NCI-H187 treated with DMSO at 0.1 percent for 48 hours (cell line): ENCODE results near the gene AKT3.
"Not testable (repeated sequence)": the region's sequence is repeated elsewhere in the genome, so short reads cannot be mapped to it uniquely, and the experiment has no call there.

ENCODE experiments used
- DNase-seq: peaks from one replicate; lab custom pipeline; 2025; lab: John Stamatoyannopoulos, UW

AKT3 gene

GRCh38 chr1:243842161-243842560 lies 7.9 kb downstream of the AKT3 start:
- DNase-seq, result no peak

DNA sequence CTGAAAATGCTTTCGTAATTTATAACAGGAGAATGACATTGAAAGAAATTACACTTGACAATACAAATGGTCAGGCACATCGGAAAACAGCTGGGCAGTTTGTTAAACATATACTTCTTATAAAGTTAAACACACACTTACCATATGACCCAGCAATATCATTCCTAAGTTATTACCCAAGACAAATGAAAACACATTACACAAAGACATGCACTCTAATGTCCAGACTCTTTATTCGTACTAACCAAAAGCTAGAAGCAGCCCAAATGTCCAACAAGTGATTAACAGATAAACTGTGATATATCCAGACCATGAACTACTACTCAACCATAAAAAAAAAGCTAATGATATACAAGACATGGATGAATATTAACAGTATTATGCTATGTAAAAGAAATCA lies 8.5 kb downstream of the AKT3 start:
- DNase-seq, result no peak

DNA sequence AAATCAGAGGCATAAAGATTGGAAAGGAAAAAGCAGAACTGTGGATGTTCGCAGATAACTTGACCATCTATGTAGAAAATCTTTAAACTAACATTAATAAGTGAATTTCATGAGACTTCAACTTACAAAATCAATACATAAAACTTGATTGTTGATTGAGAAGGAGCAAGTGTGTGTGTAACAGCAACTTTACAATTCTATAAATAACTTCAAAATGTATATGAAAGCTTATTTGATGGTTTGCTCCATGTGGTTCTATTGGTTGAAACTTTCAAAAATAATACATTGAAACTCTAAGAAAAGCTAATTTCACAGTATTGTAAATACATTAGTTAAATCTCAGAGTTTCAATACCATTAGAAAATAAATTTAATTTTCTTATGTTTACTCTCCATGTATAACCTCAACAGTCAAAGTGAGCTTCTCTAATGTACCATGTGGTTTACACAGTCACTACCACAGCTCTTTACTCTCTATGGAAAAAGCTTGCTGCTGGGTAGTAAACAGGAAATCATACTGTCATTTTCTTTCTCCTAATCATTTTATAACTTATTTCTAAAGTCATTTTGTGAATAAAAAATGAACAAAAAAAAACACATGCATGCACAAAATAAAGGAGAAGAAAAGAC lies 12.0 kb downstream of the AKT3 start:
- DNase-seq, result no peak

GRCh38 chr1:243834130-243834529 lies 15.9 kb downstream of the AKT3 start:
- DNase-seq, result no peak

- no peak for DNase-seq
Observed at GRCh38 chr1:243831463-243831862, 18.6 kb downstream of the AKT3 start.

DNA sequence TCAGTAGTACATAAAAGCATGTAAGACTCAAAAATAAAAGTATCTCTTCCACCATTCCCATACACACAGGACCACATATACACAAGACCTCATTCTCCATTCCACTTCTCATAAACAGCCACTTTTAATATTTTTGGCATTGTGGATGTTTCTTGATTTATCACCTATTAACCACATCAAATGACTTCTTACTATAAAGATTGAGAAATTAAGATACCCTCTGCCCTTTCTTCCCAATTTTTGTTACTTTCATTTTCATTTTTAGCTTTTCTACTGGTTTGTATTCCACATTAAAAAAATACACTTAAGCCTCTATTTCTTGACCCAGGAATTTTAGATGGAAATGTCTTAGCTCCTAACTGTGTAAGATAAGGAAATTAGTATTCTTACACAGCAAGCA lies 22.8 kb downstream of the AKT3 start:
- no peak for DNase-seq

DNA sequence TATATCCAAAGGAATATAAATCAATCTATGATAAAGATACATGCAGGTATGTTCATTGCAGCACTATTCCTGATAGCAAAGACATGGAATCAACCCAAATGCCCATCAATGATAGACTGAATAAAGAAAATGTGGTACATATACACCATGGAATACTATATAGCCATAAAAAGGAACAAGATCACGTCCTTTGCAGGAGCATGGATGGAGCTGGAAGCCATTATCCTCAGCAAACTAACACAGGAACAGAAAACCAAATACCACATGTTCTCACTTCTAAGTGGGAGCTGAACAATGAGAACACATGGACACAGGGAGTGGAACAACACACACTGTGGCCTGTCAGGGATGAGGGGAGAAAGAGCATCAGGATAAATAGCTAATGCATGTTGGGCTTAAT lies 25.1 kb downstream of the AKT3 start:
- DNase-seq, result not testable (repeated sequence)

- DNase-seq, result no peak
Observed at GRCh38 chr1:243821177-243821680, 28.8 kb downstream of the AKT3 start.

DNA sequence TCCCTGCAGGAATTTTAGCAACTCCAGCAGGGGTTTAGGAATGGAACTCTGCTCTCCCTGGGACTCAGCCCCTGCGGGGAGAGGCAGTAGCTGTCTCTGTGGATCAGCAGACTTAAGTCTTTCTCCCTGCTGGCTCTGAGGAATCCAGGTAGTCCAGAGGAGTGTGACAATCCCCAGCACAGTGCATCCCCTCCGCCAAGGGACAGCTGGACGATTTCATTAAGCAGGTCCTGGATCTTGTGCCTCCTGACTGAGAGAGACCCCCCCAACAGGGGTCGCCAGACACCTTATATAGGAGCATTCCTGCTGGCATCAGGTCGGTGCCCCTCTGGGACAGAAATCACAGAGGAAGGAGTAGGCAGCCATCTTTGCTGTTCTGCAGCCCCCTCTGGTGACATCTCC lies 30.6 kb downstream of the AKT3 start:
- DNase-seq, result no peak

- DNase-seq, result no peak
Observed at GRCh38 chr1:243818978-243819377, 31.1 kb downstream of the AKT3 start.

- no peak for DNase-seq
Observed at GRCh38 chr1:243814718-243815117, 35.3 kb downstream of the AKT3 start.

DNA sequence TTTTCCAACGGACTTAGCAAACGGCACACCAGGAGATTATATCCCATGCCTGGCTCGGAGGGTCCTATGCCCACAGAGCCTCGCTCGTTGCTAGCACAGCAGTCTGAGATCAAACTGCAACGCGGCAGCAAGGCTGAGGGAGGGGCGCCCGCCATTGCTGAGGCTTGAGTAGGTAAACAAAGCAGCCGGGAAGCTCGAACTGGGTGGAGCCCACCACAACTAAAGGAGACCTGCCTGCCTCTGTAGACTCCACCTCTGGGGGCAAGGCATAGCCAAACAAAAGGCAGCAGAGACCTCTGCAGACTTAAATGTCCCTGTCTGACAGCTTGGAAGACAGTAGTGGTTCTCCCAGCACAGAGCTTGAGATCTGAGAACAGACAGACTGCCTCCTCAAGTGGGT lies 42.7 kb downstream of the AKT3 start:
- DNase-seq, result not testable (repeated sequence)

GRCh38 chr1:243806310-243806709 lies 43.7 kb downstream of the AKT3 start:
- DNase-seq, result no peak

DNA sequence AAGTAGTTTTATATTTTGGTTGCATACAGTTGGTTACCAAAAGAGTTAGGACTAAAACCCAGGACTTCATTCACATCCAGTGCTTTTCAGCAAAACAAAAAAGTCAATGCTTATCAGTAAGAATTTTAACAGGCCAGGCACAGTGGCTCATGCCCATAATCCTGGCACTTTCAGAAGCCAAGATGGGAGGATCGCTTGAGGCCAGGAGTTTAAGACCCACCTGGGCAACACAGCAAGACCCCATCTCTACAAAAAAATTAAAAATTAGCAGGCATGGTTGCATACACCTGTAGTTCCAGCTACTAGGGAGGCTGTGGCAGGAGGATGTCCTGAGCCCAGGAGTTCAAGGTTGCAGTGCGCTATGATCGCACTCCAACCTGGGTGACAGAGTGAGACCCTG lies 47.3 kb downstream of the AKT3 start:
- no peak for DNase-seq

- no peak for DNase-seq
Observed at GRCh38 chr1:243801378-243801777, 48.7 kb downstream of the AKT3 start.

- DNase-seq, result no peak
Observed at GRCh38 chr1:243799908-243800307, 50.1 kb downstream of the AKT3 start.

DNA sequence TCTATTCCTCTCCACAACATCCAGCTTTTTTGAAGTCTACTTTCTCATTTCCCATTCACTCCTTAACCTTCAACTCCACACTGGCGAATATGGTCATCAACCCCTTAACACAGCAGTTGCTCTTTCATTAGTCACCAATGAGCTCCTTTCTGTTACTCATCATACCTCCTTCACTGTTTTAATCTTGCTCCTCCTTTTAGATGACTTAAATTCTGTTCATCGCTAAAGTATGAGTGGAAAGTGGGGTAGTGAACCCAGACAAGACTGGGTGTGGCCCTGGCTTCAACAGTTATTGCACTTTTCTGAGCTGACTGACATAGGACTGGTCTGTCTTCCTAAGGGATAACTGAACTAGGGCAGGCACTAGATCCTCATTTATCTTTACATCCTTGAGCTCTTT lies 51.3 kb downstream of the AKT3 start:
- no peak for DNase-seq

DNA sequence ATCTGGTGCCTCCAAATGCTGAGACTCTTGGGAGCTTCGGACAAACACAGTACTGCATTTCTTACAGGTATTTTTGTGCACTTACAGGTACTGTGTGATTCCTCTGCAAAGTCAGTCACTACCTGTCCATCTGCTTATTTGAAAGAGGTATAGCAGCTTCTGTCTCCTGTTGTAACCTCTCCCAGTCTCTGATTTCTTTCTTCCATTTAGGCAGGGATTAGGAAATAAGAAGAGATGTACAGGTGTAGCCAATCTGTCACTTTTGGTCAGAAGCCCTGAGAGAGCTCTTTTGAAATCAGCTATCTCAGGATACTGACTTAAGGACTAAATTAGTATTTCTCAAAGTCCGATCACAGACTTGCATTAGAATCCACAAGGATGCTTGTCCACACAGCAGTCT lies 54.0 kb downstream of the AKT3 start:
- DNase-seq, result no peak

GRCh38 chr1:243793298-243793697 lies 56.7 kb downstream of the AKT3 start:
- no peak for DNase-seq

GRCh38 chr1:243792891-243793290 lies 57.2 kb downstream of the AKT3 start:
- no peak for DNase-seq

- DNase-seq, result no peak
Observed at GRCh38 chr1:243792401-243792800, 57.6 kb downstream of the AKT3 start.

- DNase-seq, result no peak
Observed at GRCh38 chr1:243791586-243792267, 58.3 kb downstream of the AKT3 start.

DNA sequence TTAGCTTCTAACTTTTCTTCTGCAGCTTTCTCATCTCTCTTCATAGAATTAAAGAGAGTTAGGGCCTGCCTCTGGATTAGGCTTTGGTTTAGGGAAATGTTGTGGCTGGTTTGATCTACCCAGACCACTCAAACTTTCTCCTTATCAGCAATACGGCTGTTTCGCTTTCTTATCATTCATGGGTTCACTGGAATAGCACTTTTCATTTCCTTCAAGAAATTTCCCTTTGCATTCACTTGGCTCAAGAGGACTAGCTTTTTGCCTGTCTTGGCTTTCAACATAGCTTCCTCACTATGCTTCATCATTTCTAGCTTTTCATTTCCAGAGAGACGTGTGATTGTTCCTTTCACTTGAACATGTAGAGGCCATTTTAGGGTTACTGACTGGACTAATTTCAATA lies 59.6 kb downstream of the AKT3 start:
- DNase-seq, result no peak

DNA sequence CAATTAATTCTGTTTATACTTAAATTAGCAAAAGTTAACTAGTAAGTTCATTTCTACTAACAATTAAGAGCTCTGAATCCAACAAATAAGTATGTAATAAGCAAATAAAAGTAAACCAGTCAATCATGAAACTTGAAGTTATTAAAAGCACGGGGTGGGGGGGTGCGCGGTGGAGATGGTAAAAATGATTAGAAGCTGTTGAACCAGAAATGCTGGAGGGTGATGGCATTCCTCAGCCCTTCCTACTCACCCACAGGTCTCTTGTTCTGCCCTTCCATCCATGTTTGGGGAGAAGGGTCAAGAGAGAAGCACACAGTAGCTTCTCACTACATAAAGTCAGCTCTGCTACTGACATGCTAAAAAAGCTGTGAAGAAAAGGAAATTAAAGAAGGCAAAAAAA lies 63.5 kb downstream of the AKT3 start:
- no peak for DNase-seq
